Keratinocyte (primary cell): ENCODE data around the gene LRIG2. TPM values are rescaled to one million over a fixed set of nuclear protein-coding genes. Genes with fewer than 3 reads are reported as not detected.

ENCODE experiments used
- DNase-seq: peaks from one replicate; pipeline ENCODE4 v3.0.0-alpha.2; 2011; ENCODE audit warnings: low read depth, missing footprints, low spot score
- FAIRE-seq: peaks from 2 replicates; lab custom pipeline; 2011; peaks lifted over from hg19 to GRCh38; lab: Jason Lieb, UNC
- H2AFZ ChIP-seq: 2 replicates; pipeline ENCODE4 v1.6.0; 2012; ENCODE audit warnings: low read length, control low read depth, inconsistent platforms; ENCODE audit not compliant: control insufficient read depth
- H3K27ac ChIP-seq: 2 replicates; pipeline ENCODE4 v1.5.1; 2011; ENCODE audit warnings: low read length; ENCODE audit not compliant: control insufficient read depth, insufficient read depth
- H3K27me3 ChIP-seq: 3 replicates; pipeline ENCODE4 v1.6.0; 2011; ENCODE audit warnings: low read length; ENCODE audit not compliant: control insufficient read depth, insufficient read depth; ENCODE audit errors: extremely low read depth
- H3K36me3 ChIP-seq, 2 experiments: 2 replicates in 1 of 2; 3 replicates in 1 of 2; pipeline ENCODE4 v1.5.1; 2011; ENCODE audit warnings: low read length in 2 of 2, mild to moderate bottlenecking in 1 of 2; ENCODE audit not compliant: control insufficient read depth in 2 of 2, insufficient read depth in 2 of 2; ENCODE audit errors: extremely low read depth in 1 of 2
- H3K4me1 ChIP-seq: 3 replicates; pipeline ENCODE4 v1.5.1; 2011; ENCODE audit warnings: low read length; ENCODE audit not compliant: control insufficient read depth, insufficient read depth; ENCODE audit errors: extremely low read depth
- H3K4me2 ChIP-seq: 3 replicates; pipeline ENCODE4 v1.6.0; 2011; ENCODE audit warnings: low read depth, low read length; ENCODE audit not compliant: control insufficient read depth, insufficient read depth; ENCODE audit errors: extremely low read depth
- H3K4me3 ChIP-seq, 3 experiments: fragments of 200-600 bp in 1 of 3; sonication (generic) in 1 of 3; 2 replicates in 2 of 3; 3 replicates in 1 of 3; pipeline ENCODE4 v1.5.1; 2011 to 2016; ENCODE audit warnings: low read length in 3 of 3, mild to moderate bottlenecking in 3 of 3, control low read depth in 2 of 3, inconsistent platforms in 1 of 3, low read depth in 1 of 3, mixed read lengths in 1 of 3, mixed run types in 1 of 3, moderate library complexity in 1 of 3; ENCODE audit not compliant: control insufficient read depth in 2 of 3, insufficient read depth in 2 of 3; ENCODE audit errors: extremely low read depth in 1 of 3
- H3K79me2 ChIP-seq: 2 replicates; pipeline ENCODE4 v1.6.0; 2012; ENCODE audit warnings: low read length; ENCODE audit not compliant: control insufficient read depth, insufficient read depth
- H3K9ac ChIP-seq: 3 replicates; pipeline ENCODE4 v1.6.0; 2011; ENCODE audit warnings: low read length; ENCODE audit not compliant: control insufficient read depth, insufficient read depth; ENCODE audit errors: extremely low read depth
- H3K9me1 ChIP-seq: 3 replicates; pipeline ENCODE4 v1.6.0; 2011; ENCODE audit warnings: low read length; ENCODE audit not compliant: control insufficient read depth, insufficient read depth; ENCODE audit errors: extremely low read depth
- H3K9me3 ChIP-seq: 2 replicates; pipeline ENCODE4 v1.5.1; 2012; ENCODE audit warnings: low read depth, low read length; ENCODE audit not compliant: control insufficient read depth
- H4K20me1 ChIP-seq: 3 replicates; pipeline ENCODE4 v1.6.0; 2011; ENCODE audit warnings: low read length; ENCODE audit not compliant: control insufficient read depth, insufficient read depth; ENCODE audit errors: extremely low read depth
- EZH2 ChIP-seq: IDR thresholded peaks from one replicate; pipeline ENCODE4 v1.6.1; 2012; ENCODE audit warnings: inconsistent platforms, mild to moderate bottlenecking, low read length, moderate library complexity
- dilution Hi-C: fragments of 300-500 bp; cut with MboI; formaldehyde crosslinking; loops from one replicate; pipeline ENCODE4 v1.7.0; 2020; ENCODE audit warnings: low sequenced_read_pairs; ENCODE audit not compliant: extremely low pct_ligation_motif_present
- polyA plus RNA-seq, 5 experiments: library from polyadenylated mRNA; depleted of rRNA in 3 of 5; stranded (reverse) in 3 of 5; stranded (forward) in 1 of 5; unstranded in 1 of 5; fragments of >200 nt; gene quantifications; 1 replicate in 1 of 5; 2 replicates in 3 of 5; 3 replicates in 1 of 5; pipeline versions ENCODE4 v1.2.1 to v1.2.3, GENCODE V29; 2011 to 2012; ENCODE audit warnings: missing spikeins in 2 of 5, low read depth in 1 of 5, low replicate concordance in 1 of 5
- TF ChIP-seq, protein P1 (sequence below), 3 experiments: IDR thresholded peaks in 1 of 3; conservative IDR thresholded peaks in 1 of 3; optimal IDR thresholded peaks in 1 of 3; 2 replicates in 2 of 3; 3 replicates in 1 of 3; pipeline versions ENCODE3 to v1.5.1; 2011; ENCODE audit warnings: low read length in 3 of 3, mild to moderate bottlenecking in 3 of 3, moderate library complexity in 2 of 3, control low read depth in 1 of 3, inconsistent platforms in 1 of 3; ENCODE audit not compliant: insufficient read depth in 2 of 3; ENCODE audit errors: extremely low read depth in 1 of 3

The LRIG2 gene
- polyA plus RNA-seq, 1 donor (not counting 4 experiments of a cell fraction or from before 2014, with no cell fraction given) = 12.5 TPM

DNA sequence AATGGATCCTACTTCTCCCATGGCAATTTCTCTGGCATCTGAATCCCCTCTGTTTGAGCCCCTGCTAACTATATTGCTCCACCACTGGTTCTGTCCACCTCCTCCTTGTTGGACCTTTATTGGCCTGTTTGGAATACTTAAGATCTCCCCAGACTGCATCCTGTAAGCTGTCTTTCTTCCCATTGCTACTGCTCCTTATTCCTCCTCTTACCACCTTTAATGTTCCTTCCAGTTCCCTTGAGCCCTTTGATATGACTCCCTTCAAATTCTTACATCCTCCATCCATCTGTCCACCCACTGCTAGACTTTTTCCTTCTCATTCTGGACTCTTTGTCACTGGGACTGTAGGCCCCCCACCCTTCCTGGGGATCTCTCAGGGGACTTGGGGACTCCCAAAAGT is 31.0 kb downstream of the LRIG2 start:
- dilution Hi-C loops = no loop called here
- no peak for DNase-seq
- Histone ChIP-seq H3K9me3 (no peaks in the 10 kb centered on the region), H3K4me1 (peaks cover 3% of the 10 kb centered on the region), H3K4me3 (no peak overlapping the region), H3K79me2 (no peaks in the 10 kb centered on the region), H3K27ac (no peak overlapping the region), H3K9ac (no peak overlapping the region), H2AFZ (no peak overlapping the region), H3K4me2 (no peak overlapping the region), H4K20me1 (no peaks in the 10 kb centered on the region), H3K27me3 (no peaks in the 10 kb centered on the region), H3K36me3 (peaks cover 15 to 27% of the 10 kb centered on the region in 2 experiments), H3K9me1 (no peaks in the 10 kb centered on the region)
- FAIRE-seq = no peak
- TF ChIP-seq, protein P1, sequence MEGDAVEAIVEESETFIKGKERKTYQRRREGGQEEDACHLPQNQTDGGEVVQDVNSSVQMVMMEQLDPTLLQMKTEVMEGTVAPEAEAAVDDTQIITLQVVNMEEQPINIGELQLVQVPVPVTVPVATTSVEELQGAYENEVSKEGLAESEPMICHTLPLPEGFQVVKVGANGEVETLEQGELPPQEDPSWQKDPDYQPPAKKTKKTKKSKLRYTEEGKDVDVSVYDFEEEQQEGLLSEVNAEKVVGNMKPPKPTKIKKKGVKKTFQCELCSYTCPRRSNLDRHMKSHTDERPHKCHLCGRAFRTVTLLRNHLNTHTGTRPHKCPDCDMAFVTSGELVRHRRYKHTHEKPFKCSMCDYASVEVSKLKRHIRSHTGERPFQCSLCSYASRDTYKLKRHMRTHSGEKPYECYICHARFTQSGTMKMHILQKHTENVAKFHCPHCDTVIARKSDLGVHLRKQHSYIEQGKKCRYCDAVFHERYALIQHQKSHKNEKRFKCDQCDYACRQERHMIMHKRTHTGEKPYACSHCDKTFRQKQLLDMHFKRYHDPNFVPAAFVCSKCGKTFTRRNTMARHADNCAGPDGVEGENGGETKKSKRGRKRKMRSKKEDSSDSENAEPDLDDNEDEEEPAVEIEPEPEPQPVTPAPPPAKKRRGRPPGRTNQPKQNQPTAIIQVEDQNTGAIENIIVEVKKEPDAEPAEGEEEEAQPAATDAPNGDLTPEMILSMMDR (optimal IDR thresholded peaks at IDR 0.05 in 1 of 3, IDR thresholded peaks at IDR 0.05 in 1 of 3, conservative IDR thresholded peaks at IDR 0.05 in 1 of 3; ENCODE audit: extremely low read depth in 1 of 3, insufficient read depth in 2 of 3, low read length in 3 of 3) = no peak

DNA sequence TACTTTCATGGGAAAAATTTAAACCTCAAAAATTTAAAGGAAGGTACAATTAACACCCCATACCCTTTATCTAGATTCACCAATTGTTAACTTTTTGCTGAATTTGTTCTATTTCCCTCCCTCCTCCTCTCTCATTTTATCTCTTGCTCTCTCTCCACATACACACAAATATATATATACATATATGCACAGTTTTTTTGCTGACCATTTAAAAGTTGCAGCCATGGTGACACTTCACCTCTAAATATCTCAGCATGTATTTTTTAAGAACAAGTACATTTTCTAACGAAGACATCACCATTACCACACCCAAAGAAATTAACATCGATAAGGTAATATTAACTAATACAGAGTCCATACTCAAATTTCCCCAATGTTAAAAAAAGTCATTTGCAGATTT is 33.9 kb downstream of the LRIG2 start:
- Histone ChIP-seq H3K9me1 (peaks cover 2% of the 10 kb centered on the region), H3K79me2 (no peaks in the 10 kb centered on the region), H3K9me3 (no peaks in the 10 kb centered on the region), H3K27me3 (no peaks in the 10 kb centered on the region), H3K4me3 (no peak overlapping the region), H4K20me1 (no peaks in the 10 kb centered on the region), H3K27ac (no peak overlapping the region), H3K4me2 (no peak overlapping the region), H3K9ac (no peak overlapping the region), H3K36me3 (peaks cover 14 to 26% of the 10 kb centered on the region in 2 experiments), H2AFZ (no peak overlapping the region), H3K4me1 (peaks cover 3% of the 10 kb centered on the region)
- dilution Hi-C loops = no loop called here
- FAIRE-seq (no peak), DNase-seq (no peak)
- TF ChIP-seq, protein P1 (optimal IDR thresholded peaks at IDR 0.05 in 1 of 3, IDR thresholded peaks at IDR 0.05 in 1 of 3, conservative IDR thresholded peaks at IDR 0.05 in 1 of 3; ENCODE audit: extremely low read depth in 1 of 3, insufficient read depth in 2 of 3, low read length in 3 of 3) = no peak
- no peak for TF ChIP-seq EZH2
